OCI-LY7 (cell line): ENCODE measurements around the gene ACRV1. TPM values are rescaled to one million over a fixed set of nuclear protein-coding genes. Genes with fewer than 3 reads are reported as not detected.

ENCODE experiments used
- BruUV-seq: library from RNA; stranded (reverse); fragments of 400-500 nt; replicated peaks from 2 replicates; lab custom pipeline; 2021; lab: Mats Ljungman, UMichigan
- CTCF ChIA-PET: fragments of 300-600 bp; sonication (Branson Sonifier 250); formaldehyde crosslinking; loops from one replicate; lab custom pipeline; 2022; ENCODE audit warnings: antibody characterized with exemption; ENCODE audit not compliant: unreplicated experiment; lab: Charles Lee
- POLR2A ChIA-PET: fragments of 300-600 bp; sonication (Branson Sonifier 250); formaldehyde crosslinking; loops from one replicate; lab custom pipeline; 2022; ENCODE audit warnings: antibody characterized with exemption; lab: Charles Lee
- DNase-seq: peaks from one replicate; pipeline ENCODE4 v3.0.0-alpha.2; 2015; ENCODE audit warnings: low spot score
- H2AFZ ChIP-seq: fragments of 200-600 bp; sonication (generic), shearing (Covaris generic); 2 replicates; pipeline ENCODE4 v1.6.1; 2014; ENCODE audit warnings: mild to moderate bottlenecking, antibody characterized with exemption, low read length, moderate library complexity
- H3K27ac ChIP-seq: fragments of 200-600 bp; sonication (generic); 2 replicates; pipeline ENCODE4 v1.5.1; 2014; ENCODE audit warnings: mixed run types, low read depth, mild to moderate bottlenecking, moderate library complexity, low read length, inconsistent platforms; ENCODE audit not compliant: poor library complexity, severe bottlenecking
- H3K36me3 ChIP-seq: fragments of 200-600 bp; sonication (generic); 2 replicates; pipeline ENCODE4 v1.6.1; 2014; ENCODE audit warnings: mild to moderate bottlenecking, antibody characterized with exemption, low read length, moderate library complexity, mixed read lengths; ENCODE audit not compliant: insufficient read depth
- H3K4me1 ChIP-seq: fragments of 200-600 bp; sonication (generic); 2 replicates; pipeline ENCODE4 v1.5.1; 2014; ENCODE audit warnings: mild to moderate bottlenecking, low read length; ENCODE audit not compliant: insufficient read depth, poor library complexity, severe bottlenecking
- H3K4me2 ChIP-seq: fragments of 200-600 bp; sonication (generic); 2 replicates; pipeline ENCODE4 v1.6.1; 2014; ENCODE audit warnings: mild to moderate bottlenecking, low read length
- H3K4me3 ChIP-seq: fragments of 200-600 bp; sonication (generic); 2 replicates; pipeline ENCODE4 v1.5.1; 2014; ENCODE audit warnings: mild to moderate bottlenecking, low read depth, low read length; ENCODE audit not compliant: poor library complexity, severe bottlenecking
- H3K79me2 ChIP-seq: fragments of 200-600 bp; sonication (generic); 2 replicates; pipeline ENCODE4 v1.6.1; 2016; ENCODE audit warnings: low read depth, mild to moderate bottlenecking, low read length, moderate library complexity, mixed read lengths; ENCODE audit not compliant: insufficient read depth
- H3K9me2 ChIP-seq: fragments of 200-600 bp; sonication (generic); 2 replicates; pipeline ENCODE4 v1.6.1; 2016; ENCODE audit warnings: mild to moderate bottlenecking, low read length, mixed read lengths; ENCODE audit not compliant: insufficient read depth
- H3K9me3 ChIP-seq: fragments of 200-600 bp; sonication (generic); 2 replicates; pipeline ENCODE4 v1.6.1; 2014; ENCODE audit warnings: mild to moderate bottlenecking, mixed run types, low read length, mixed read lengths
- H4K20me1 ChIP-seq: fragments of 200-600 bp; sonication (generic); 2 replicates; pipeline ENCODE4 v1.6.1; 2014; ENCODE audit warnings: mild to moderate bottlenecking, antibody characterized with exemption, low read length, moderate library complexity, mixed read lengths; ENCODE audit not compliant: insufficient read depth
- EZH2phosphoT487 ChIP-seq: fragments of 200-600 bp; sonication (generic); IDR thresholded peaks from 2 replicates; pipeline ENCODE4 v1.6.1; 2018; ENCODE audit warnings: low read depth, borderline replicate concordance, mild to moderate bottlenecking, mixed run types, antibody characterized with exemption, low read length, moderate library complexity, mixed read lengths
- intact Hi-C: fragments of 100-400 bp; cut with micrococcal nuclease; formaldehyde crosslinking; loops from one replicate; pipeline ENCODE4 v1.10.0; 2022; ENCODE audit not compliant: unreplicated experiment
- total RNA-seq, 2 experiments: library from RNA; depleted of rRNA in 1 of 2; stranded (reverse); fragments of >200 nt in 1 of 2; shearing (Covaris generic) in 1 of 2; gene quantifications; 2 replicates each; pipeline ENCODE4 v1.2.3, GENCODE V29; 2014 to 2022
- TF ChIP-seq, protein P1 (sequence below): fragments of 200-600 bp; sonication (generic); conservative IDR thresholded peaks from 2 replicates; pipeline ENCODE4 v1.5.1; 2014; ENCODE audit warnings: mild to moderate bottlenecking, antibody characterized with exemption, low read length, moderate library complexity, mixed read lengths

ACRV1 gene
- total RNA-seq, 2 experiments from 2014 or later, result 0.16 TPM; not detected in 1

DNA sequence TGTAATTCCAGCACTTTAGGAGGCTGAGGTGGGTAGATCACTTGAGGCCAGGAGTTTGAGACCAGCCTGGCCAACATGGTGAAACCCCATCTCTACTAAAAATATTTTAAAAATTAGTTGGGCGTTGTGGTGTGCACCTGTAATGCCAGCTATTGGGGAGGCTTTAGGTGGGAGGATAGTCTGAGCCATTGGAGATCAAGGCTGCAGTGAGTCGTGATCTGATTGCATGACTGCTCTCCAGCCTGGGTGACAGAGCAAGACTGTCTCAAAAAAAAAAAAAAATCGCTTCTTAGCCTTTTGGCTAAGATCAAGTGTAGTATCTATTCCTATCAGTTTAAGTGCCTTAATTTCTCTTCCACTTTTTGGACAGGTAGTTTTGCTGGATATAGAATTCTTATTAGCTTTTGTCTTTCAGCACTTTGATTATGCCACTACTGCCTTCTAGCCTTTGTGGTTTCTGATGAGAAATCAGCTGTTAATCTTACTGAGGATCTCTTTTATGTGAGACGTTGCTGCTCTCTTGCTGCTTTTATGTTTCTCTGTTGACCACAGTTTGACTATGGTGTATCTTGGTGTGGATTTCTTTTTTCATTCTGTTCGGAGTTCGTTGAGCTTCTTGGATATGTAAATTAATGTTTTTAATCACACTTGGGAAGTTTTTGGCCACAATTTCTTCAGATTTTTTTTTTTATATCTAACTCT is 31.0 kb downstream of the ACRV1 start:
- no peak overlapping the region for H2AFZ ChIP-seq
- H3K27ac ChIP-seq, result no peak overlapping the region
- peaks cover 98% of the 10 kb centered on the region for H3K36me3 ChIP-seq
- H4K20me1 ChIP-seq, result no peaks in the 10 kb centered on the region; the same call in 1 of the 2 replicates
- no peak overlapping the region for H3K4me3 ChIP-seq
- H3K9me2 ChIP-seq, result no peaks in the 10 kb centered on the region
- no peaks in the 10 kb centered on the region for H3K4me1 ChIP-seq
- no TSS peak for BruUV-seq
- no peak for DNase-seq
- POLR2A ChIA-PET, result interaction anchor here (0.7 to 1.3 kb wide), 2 partner anchors 15 to 168 kb away, joined by 4 read pairs; no protein-coding TSS in a partner anchor
- no peak overlapping the region for H3K4me2 ChIP-seq
- CTCF ChIA-PET, result no interaction called here
- intact Hi-C loops, result loop anchor here (5.0 kb wide), 1 partner anchor 42 kb away; no protein-coding TSS in a partner anchor
- TF ChIP-seq EZH2phosphoT487, result no peak
- TF ChIP-seq, protein P1, sequence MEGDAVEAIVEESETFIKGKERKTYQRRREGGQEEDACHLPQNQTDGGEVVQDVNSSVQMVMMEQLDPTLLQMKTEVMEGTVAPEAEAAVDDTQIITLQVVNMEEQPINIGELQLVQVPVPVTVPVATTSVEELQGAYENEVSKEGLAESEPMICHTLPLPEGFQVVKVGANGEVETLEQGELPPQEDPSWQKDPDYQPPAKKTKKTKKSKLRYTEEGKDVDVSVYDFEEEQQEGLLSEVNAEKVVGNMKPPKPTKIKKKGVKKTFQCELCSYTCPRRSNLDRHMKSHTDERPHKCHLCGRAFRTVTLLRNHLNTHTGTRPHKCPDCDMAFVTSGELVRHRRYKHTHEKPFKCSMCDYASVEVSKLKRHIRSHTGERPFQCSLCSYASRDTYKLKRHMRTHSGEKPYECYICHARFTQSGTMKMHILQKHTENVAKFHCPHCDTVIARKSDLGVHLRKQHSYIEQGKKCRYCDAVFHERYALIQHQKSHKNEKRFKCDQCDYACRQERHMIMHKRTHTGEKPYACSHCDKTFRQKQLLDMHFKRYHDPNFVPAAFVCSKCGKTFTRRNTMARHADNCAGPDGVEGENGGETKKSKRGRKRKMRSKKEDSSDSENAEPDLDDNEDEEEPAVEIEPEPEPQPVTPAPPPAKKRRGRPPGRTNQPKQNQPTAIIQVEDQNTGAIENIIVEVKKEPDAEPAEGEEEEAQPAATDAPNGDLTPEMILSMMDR, result no peak
- H3K79me2 ChIP-seq, result peaks cover 69% of the 10 kb centered on the region
- 0 out of 2 replicates have a peak, but pooled peaks cover 6% of the 10 kb centered on the region for H3K9me3 ChIP-seq

DNA sequence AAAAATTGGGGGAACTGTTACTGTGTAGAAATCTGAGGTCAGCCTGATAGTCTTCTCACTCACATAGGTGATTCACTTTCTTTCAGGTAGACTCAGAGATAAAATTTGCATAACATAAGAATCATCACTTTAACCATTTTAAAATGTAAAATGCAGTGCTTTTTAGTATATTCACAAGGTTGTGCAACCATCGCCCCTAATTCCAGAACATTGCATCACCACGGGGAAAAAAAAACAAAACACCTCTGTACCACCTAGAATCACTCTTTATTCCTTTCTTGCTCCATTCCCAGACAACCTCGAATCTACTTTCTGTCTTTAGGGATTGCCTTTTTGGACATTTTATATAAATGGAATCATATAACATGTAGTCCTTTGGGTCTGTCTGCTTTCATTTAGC is 34.8 kb downstream of the ACRV1 start:
- H3K4me2 ChIP-seq, result no peak overlapping the region

More for the DNA sequence above, 34.8 kb downstream of the ACRV1 start:
- DNase-seq, result no peak
- BruUV-seq, result no TSS peak
- Histone ChIP-seq H3K9me3 (0 out of 2 replicates have a peak, but pooled peaks cover 6% of the 10 kb centered on the region), H3K9me2 (no peaks in the 10 kb centered on the region), H3K4me3 (no peak overlapping the region), H3K27ac (no peak overlapping the region), H3K36me3 (peaks cover 98% of the 10 kb centered on the region), H3K4me1 (no peaks in the 10 kb centered on the region), H4K20me1 (peaks cover 4% of the 10 kb centered on the region; the same call in 1 of the 2 replicates), H2AFZ (no peak overlapping the region), H3K79me2 (peaks cover 67% of the 10 kb centered on the region)
- CTCF ChIA-PET, result no interaction called here
- intact Hi-C loops, result no loop called here
- POLR2A ChIA-PET, result interaction anchor here (1.2 kb wide), 1 partner anchor 12 kb away, joined by 4 read pairs; no protein-coding TSS in a partner anchor
- TF ChIP-seq, protein P1, result no peak
- TF ChIP-seq EZH2phosphoT487, result no peak
